ENCODE measurements around the gene ZNF512.

GRCh38 chr2:27571197-27571596 is 11.6 kb upstream of the ZNF512 start:
- TF ChIP-seq EZH2 (IDR thresholded peaks at IDR 0.05; ENCODE audit: insufficient read depth, poor library complexity, severe bottlenecking) (no peak), EZH2phosphoT487 (IDR thresholded peaks at IDR 0.05; ENCODE audit: insufficient read depth, low read depth) (no peak)

Data from GM23248 (cell line).